Astrocyte of the cerebellum (primary cell): ENCODE results near the gene CCDC85C.

Source experiments
- DNase-seq: peaks from one replicate; pipeline ENCODE4 v3.0.0-alpha.2; 2011; ENCODE audit warnings: low read depth
- H3K4me3 ChIP-seq: 2 replicates; pipeline ENCODE4 v1.5.1; 2011; ENCODE audit warnings: mild to moderate bottlenecking, low read depth, low read length, moderate library complexity
- in situ Hi-C: cut with HindIII; loops from 2 replicates; pipeline ENCODE4 v1.10.0; 2017; ENCODE audit warnings: low sequenced_read_pairs
- TF ChIP-seq, protein P1 (sequence below): IDR thresholded peaks from 2 replicates; pipeline ENCODE4 v1.5.1; 2012; ENCODE audit warnings: low read length, low read depth, moderate library complexity, mild to moderate bottlenecking; ENCODE audit errors: missing control alignments

CCDC85C gene

DNA sequence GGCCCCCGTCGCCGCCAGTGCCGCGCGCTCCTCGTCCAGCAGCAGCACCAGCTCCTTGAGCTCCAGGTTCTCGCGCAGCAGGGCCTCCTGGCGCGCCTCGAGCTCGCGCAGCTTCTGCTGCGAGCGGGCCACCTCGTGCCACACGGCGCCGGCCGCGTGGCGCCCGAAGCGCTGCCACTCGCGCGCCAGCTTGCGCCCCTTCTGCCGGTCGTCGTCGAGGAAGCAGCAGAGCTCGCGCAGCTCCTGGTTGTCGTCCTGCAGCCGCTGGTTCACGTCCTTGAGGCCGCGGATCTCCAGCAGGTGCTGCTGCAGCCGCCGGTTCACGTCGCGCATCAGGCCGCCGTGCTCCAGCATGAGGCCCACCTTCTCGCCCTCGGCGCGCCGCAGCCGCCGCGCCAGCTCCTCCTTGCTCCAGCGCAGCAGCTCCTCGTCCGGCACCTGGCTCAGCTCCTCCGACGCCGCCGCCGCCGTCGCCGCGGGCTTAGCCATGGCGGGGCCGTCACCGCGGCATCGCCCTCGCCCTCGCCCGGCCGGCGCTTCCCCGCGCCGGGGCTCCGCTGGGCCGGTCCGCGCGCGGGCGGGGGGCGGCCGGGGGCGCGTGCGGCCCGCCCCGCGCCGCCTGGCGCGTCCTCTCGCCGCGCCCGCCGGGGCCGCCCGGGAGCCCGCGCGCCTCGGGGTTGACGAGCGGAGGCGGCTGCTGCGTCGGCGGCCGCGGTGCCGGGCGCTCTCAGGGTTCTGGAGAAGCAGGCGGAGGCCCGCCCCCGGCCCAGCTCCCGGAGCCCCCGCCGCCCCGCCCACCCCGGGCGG is at the start of gene CCDC85C:
Gene CCDC85C, minus strand, starts transcription at position 737 of the 807 bp plus-strand sequence. Its CDS starts 248 bp downstream, at position 489.
- peak within 1 kb of the TSS; percentile 53 for H3K4me3 ChIP-seq
- in situ Hi-C loops: no loop called here
- no peak for DNase-seq
- TF ChIP-seq, protein P1, sequence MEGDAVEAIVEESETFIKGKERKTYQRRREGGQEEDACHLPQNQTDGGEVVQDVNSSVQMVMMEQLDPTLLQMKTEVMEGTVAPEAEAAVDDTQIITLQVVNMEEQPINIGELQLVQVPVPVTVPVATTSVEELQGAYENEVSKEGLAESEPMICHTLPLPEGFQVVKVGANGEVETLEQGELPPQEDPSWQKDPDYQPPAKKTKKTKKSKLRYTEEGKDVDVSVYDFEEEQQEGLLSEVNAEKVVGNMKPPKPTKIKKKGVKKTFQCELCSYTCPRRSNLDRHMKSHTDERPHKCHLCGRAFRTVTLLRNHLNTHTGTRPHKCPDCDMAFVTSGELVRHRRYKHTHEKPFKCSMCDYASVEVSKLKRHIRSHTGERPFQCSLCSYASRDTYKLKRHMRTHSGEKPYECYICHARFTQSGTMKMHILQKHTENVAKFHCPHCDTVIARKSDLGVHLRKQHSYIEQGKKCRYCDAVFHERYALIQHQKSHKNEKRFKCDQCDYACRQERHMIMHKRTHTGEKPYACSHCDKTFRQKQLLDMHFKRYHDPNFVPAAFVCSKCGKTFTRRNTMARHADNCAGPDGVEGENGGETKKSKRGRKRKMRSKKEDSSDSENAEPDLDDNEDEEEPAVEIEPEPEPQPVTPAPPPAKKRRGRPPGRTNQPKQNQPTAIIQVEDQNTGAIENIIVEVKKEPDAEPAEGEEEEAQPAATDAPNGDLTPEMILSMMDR: no peak

DNA sequence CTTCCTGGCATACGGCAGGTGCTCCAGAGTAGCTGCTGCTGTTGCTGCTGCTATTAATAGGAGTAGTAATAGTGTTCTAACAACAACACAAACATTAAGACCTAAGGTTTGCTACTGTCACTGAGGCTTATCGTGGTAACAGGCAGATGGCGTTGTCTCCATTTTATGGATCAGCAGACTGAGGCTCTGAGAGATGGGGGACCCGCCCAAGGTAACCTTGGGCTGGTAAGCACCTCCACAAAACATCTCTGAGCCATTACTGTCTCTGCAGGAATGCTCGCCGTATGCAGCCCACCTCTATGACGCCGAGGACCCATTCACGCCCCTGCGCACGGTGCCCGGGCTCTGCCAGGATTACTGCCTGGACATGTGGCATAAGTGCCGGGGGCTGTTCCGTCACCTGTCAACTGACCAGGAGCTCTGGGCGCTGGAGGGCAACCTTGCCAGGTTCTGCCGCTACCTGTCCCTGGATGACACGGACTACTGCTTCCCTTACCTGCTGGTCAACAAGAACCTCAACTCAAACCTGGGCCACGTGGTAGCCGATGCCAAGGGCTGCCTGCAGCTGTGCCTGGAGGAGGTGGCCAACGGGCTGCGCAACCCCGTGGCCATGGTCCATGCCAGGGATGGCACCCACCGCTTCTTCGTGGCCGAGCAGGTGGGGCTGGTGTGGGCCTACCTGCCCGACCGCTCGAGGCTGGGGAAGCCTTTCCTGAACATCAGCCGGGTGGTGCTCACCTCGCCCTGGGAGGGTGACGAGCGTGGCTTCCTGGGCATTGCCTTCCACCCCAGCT is 48.1 kb upstream of the CCDC85C start:
- TF ChIP-seq, protein P1: no peak
- no peak overlapping the region for H3K4me3 ChIP-seq
- DNase-seq: no peak
- in situ Hi-C loops: no loop called here

DNA sequence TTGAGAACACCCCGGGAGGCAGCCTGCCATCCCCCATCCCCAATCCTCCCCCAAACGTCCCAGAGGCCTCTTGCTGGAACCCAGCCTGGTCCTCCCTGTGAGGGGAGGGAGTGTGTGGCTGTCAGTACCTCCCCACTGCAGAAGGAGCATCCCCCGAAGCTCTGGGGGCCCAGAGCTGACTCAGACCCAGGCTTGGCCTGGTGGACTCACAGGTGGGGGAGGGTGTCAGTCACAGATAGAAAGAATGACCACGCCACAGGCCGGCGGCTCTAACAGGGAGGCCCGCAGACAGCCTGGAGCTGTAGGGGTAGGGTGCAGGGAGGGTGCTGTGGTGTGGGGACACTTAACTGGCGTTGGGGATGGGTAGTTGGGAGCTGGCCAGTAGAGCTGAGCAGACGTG is 46.2 kb upstream of the CCDC85C start:
- TF ChIP-seq, protein P1: no peak
- in situ Hi-C loops: no loop called here
- DNase-seq: no peak
- H3K4me3 ChIP-seq: no peak overlapping the region

DNA sequence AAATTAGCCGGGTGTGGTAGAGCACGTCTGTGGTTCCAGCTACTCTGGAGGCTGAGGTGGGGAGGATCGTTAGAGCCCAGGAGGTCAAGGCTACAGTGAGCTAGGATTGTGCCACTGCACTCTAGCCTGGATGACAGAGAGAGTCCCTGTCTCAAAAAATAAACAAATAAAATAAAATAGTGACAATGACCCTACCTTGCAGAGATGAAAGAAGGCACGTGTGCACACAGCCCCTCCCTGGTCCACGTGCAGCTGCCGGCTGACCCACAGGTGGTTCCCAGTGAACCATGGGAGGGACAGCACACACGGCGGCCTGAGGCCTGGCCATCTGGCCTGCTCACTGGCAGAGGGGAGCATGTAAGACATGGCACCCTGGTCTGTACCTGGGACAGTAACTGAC is 45.6 kb upstream of the CCDC85C start:
- TF ChIP-seq, protein P1: no peak
- no peak for DNase-seq
- in situ Hi-C loops: no loop called here
- no peak overlapping the region for H3K4me3 ChIP-seq

DNA sequence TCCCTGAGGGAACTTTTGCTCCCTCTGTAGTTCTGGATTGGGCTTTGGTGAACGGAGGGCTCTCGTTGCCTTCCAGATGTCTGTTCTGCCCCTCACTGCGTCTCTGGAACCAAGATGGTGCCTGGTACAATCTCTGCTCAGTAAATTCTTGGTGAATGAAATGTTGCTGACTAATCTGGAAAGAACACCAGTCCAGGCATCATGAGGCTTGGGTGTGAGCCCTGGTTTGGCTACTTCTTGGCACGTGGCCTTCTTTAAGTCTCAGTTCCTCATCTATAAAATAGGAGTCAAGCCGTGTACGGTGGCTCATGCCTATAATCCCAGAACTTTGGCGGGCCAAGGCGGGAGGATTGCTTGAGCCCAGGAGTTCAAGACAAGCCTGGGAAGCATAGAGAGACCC is 45.2 kb upstream of the CCDC85C start:
- in situ Hi-C loops: no loop called here
- TF ChIP-seq, protein P1: no peak
- H3K4me3 ChIP-seq: no peak overlapping the region
- peak; percentile 41 for DNase-seq

DNA sequence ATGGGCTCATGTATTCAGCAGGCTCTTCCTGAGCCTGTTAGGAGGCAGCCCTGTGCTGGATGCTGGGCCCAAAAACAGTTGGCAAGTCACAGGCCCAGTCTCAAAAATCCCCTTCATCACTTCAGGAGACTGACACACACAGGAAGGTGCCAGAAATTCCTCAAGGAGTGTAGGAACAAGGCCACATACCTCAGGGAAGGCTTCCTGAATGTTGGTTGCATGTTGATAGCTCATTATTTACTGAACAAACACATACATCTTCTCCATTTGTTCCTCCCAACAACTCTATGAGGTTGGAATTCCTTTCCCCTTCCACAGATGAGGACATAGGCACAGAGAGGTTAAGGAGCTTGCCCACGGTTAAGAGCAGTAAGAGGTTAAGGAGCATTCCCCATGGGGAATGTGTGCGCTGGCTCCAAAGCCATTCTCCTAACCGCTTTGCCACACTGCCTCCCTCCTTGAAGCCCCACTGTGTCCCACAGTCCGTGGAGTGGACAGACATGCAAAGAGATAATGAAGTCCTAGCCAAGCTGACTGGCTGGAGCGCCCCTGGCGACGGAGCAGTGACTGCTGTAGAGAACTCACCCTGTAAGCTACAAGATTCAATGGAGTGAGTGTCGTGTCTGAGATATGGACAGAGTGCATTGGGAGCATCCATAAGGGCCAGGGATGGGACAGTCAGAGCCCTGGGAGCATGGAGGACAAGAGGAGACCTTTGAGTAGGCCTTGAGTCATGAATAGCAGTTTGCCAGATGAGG is 44.2 kb upstream of the CCDC85C start:
- DNase-seq: no peak
- in situ Hi-C loops: no loop called here
- H3K4me3 ChIP-seq: no peak overlapping the region
- TF ChIP-seq, protein P1: no peak
